Natural killer cell (primary cell): ENCODE measurements around the gene SIRT4. TPM values are rescaled to one million over a fixed set of nuclear protein-coding genes. Genes with fewer than 3 reads are reported as not detected.

Source experiments
- ATAC-seq, 3 donors: fragments of 150-1000 bp in 2 of 3; fragments of 200-7000 bp in 1 of 3; cut with Tn5 transposase; 1 replicate in 1 of 3; 2 replicates in 2 of 3; pipeline ENCODE4 v1.10.0; 2021; ENCODE audit warnings: mild to moderate bottlenecking in 2 of 3, moderate library complexity in 2 of 3
- DNase-seq, 2 donors: peaks; one replicate each; pipeline versions ENCODE4 v3.0.0 to v3.0.0-alpha.2; 2013 to 2021; ENCODE audit warnings: mixed read lengths in 1 of 2
- H3K27ac ChIP-seq: one replicate; pipeline ENCODE4 v1.5.1; 2013; ENCODE audit warnings: mild to moderate bottlenecking, low read length
- H3K27me3 ChIP-seq: one replicate; pipeline ENCODE4 v1.6.1; 2013; ENCODE audit warnings: low read length; ENCODE audit not compliant: control insufficient read depth, insufficient read depth
- H3K36me3 ChIP-seq: one replicate; pipeline ENCODE4 v1.6.1; 2013; ENCODE audit warnings: low read length; ENCODE audit not compliant: control insufficient read depth, insufficient read depth
- H3K4me1 ChIP-seq: one replicate; pipeline ENCODE4 v1.6.1; 2013; ENCODE audit warnings: low read length; ENCODE audit not compliant: control insufficient read depth, insufficient read depth
- H3K4me3 ChIP-seq: one replicate; pipeline ENCODE4 v1.5.1; 2013; ENCODE audit warnings: low read length
- H3K9me3 ChIP-seq: one replicate; pipeline ENCODE4 v1.6.1; 2013; ENCODE audit warnings: low read length; ENCODE audit not compliant: control insufficient read depth, insufficient read depth
- H3K27ac Mint-ChIP-seq, 2 donors: one replicate each; pipeline ENCODE4 v1.8.0; 2022; ENCODE audit warnings: mild to moderate bottlenecking in 2 of 2, mixed read lengths in 2 of 2, moderate library complexity in 1 of 2
- H3K27me3 Mint-ChIP-seq, 2 donors: one replicate each; pipeline ENCODE4 v1.8.0; 2022; ENCODE audit warnings: low read depth in 2 of 2, mixed read lengths in 2 of 2
- H3K36me3 Mint-ChIP-seq: one replicate; pipeline ENCODE4 v1.8.0; 2022; ENCODE audit warnings: mixed read lengths
- H3K4me1 Mint-ChIP-seq, 2 donors: one replicate each; pipeline ENCODE4 v1.8.0; 2022; ENCODE audit warnings: mixed read lengths in 2 of 2
- H3K4me3 Mint-ChIP-seq: one replicate; pipeline ENCODE4 v1.8.0; 2022; ENCODE audit warnings: mild to moderate bottlenecking, moderate library complexity, mixed read lengths
- H3K9me3 Mint-ChIP-seq, 2 donors: one replicate each; pipeline ENCODE4 v1.8.0; 2022; ENCODE audit warnings: mixed read lengths in 2 of 2
- WGBS: methylation state at CpG from one replicate; pipeline ENCODE4 v1.1.7; 2013; ENCODE audit warnings: missing lambda C conversion rate; ENCODE audit not compliant: insufficient coverage; 5-methylcytosine and 5-hydroxymethylcytosine counted together
- intact Hi-C: fragments of 100-400 bp; cut with micrococcal nuclease; formaldehyde crosslinking; loops from one replicate; pipeline ENCODE4 v1.14.2; 2022
- total RNA-seq, 4 donors: library from RNA; stranded (reverse); fragments of 120-200 nt in 1 of 4; gene quantifications; one replicate each; pipeline versions ENCODE4 v1.2.3 to v1.2.4, GENCODE V29; 2013 to 2022
- TF ChIP-seq, protein P1 (sequence below): fragments of 200-600 bp; IDR thresholded peaks from one replicate; pipeline ENCODE4 v1.8.0; 2022; ENCODE audit warnings: antibody characterized with exemption

The SIRT4 gene
- total RNA-seq, 3 donors from 2014 or later (not counting 1 experiment from before 2014, with no cell fraction given) = 2.0 to 2.1 (median 2.1) TPM

DNA sequence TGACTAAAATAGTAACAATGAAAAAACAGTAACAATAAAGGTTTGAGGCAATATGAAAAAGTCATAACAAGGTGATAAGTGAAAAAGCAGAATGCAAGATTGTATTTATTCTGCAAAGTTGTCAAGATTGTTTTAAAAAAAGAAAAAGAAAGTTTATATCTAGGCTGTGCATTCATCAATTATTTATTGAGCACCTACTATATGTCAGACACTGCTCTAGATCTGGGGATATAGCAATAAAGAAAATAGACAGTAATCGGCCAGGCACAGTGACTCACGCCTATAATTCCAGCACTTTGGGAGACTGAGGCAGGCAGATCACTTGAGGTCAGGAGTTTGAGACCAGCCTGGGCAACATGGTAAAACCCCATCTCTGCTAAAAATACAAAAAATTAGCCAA is 21.7 kb downstream of the SIRT4 start:
- Mint-ChIP-seq H3K4me3 (no peak overlapping the region), H3K27me3 (no peaks in the 10 kb centered on the region), H3K4me1 (peaks cover 9 to 11% of the 10 kb centered on the region in 2 donors), H3K27ac (no peak overlapping the region), H3K9me3 (no peaks in the 10 kb centered on the region), H3K36me3 (no peaks in the 10 kb centered on the region)
- ATAC-seq (no peak), DNase-seq (no peak)
- no peak overlapping the region for H3K4me3 ChIP-seq
- WGBS = 95% methylated on average over 2 of the region's 2 CpGs
- TF ChIP-seq, protein P1, sequence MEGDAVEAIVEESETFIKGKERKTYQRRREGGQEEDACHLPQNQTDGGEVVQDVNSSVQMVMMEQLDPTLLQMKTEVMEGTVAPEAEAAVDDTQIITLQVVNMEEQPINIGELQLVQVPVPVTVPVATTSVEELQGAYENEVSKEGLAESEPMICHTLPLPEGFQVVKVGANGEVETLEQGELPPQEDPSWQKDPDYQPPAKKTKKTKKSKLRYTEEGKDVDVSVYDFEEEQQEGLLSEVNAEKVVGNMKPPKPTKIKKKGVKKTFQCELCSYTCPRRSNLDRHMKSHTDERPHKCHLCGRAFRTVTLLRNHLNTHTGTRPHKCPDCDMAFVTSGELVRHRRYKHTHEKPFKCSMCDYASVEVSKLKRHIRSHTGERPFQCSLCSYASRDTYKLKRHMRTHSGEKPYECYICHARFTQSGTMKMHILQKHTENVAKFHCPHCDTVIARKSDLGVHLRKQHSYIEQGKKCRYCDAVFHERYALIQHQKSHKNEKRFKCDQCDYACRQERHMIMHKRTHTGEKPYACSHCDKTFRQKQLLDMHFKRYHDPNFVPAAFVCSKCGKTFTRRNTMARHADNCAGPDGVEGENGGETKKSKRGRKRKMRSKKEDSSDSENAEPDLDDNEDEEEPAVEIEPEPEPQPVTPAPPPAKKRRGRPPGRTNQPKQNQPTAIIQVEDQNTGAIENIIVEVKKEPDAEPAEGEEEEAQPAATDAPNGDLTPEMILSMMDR = no peak
- H3K36me3 ChIP-seq = no peaks in the 10 kb centered on the region
- H3K27me3 ChIP-seq = no peaks in the 10 kb centered on the region
- H3K4me1 ChIP-seq = peaks cover 6% of the 10 kb centered on the region
- intact Hi-C loops = loop anchor here (10.0 kb wide), 1 partner anchor 321 kb away; the partner anchor contains the start of gene CABP1
- no peaks in the 10 kb centered on the region for H3K9me3 ChIP-seq
- H3K27ac ChIP-seq = no peak overlapping the region

DNA sequence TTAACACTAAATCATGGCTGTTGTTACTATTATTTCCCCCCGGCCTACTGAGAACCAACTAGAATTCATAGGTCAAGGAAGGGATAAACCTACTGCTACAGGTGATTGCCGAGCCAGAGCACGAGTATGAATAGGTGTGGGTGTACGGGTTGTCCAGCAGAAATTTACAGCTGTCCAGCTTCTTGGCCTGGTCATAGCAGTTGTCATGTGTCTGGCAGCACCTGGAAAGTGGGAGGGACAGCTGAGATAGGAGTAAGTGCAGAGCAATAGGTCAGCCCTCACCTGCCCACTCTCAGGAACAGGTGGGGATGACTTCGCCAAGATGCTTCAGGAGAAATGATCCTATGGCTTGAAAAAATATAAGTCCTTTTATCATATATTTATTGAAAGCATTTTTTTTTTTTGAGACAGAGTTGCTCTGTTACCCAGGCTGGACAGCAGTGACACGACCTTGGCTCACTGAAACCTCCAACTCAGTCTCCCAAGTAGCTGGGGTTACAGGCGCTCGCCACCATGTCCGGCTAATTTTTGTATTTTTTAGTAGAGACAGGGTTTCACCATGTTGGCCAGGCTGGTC is 22.8 kb downstream of the SIRT4 start:
- peaks cover 6% of the 10 kb centered on the region for H3K4me1 ChIP-seq
- TF ChIP-seq, protein P1 = no peak
- ATAC-seq (no peak), DNase-seq (no peak)
- Mint-ChIP-seq H3K27me3 (no peaks in the 10 kb centered on the region), H3K4me1 (peaks cover 9 to 11% of the 10 kb centered on the region in 2 donors), H3K9me3 (no peaks in the 10 kb centered on the region), H3K4me3 (no peak overlapping the region), H3K27ac (no peak overlapping the region), H3K36me3 (no peaks in the 10 kb centered on the region)
- WGBS = 92% methylated on average over 5 of the region's 9 CpGs
- no peaks in the 10 kb centered on the region for H3K9me3 ChIP-seq
- intact Hi-C loops = loop anchor here (1.0 to 10.0 kb wide), 2 partner anchors 105 to 320 kb away; partner anchors contain the start of gene CABP1
- no peak overlapping the region for H3K4me3 ChIP-seq
- H3K27me3 ChIP-seq = no peaks in the 10 kb centered on the region
- H3K36me3 ChIP-seq = no peaks in the 10 kb centered on the region
- H3K27ac ChIP-seq = no peak overlapping the region

DNA sequence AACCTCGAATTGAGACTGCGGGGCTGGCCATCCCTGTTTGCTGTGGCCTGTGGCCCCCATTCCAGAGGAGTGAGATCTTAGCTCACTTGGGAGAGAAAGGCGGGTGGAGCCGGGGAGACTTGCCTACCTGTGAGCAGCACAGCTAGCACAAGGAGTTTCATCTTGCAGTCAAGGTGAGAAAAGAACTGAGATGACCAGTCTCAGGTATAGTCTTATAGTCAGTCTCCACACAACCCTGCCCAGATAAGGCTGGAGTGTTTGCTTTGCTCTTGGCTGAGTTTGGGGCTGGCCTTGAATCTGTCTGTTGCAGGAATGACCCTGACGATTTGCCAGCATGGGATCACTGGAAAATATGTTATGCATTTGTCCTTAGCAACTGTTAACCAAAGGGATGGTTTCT is 25.5 kb downstream of the SIRT4 start, which contains the start of gene PLA2G1B:
PLA2G1B (minus strand) TSS at position 187 of the 400 bp plus-strand sequence; CDS start at position 161, 26 bp downstream.
- Mint-ChIP-seq H3K9me3 (no peaks in the 10 kb centered on the region), H3K27me3 (no peaks in the 10 kb centered on the region), H3K4me3 (no peak within 1 kb of the TSS), H3K27ac (no peak within 1 kb of the TSS), H3K4me1 (peaks cover 9 to 11% of the 10 kb centered on the region in 2 donors), H3K36me3 (no peaks in the 10 kb centered on the region)
- DNase-seq = no peak
- Histone ChIP-seq H3K27ac (no peak within 1 kb of the TSS), H3K4me1 (peaks cover 6% of the 10 kb centered on the region), H3K27me3 (no peaks in the 10 kb centered on the region), H3K4me3 (no peak within 1 kb of the TSS), H3K36me3 (no peaks in the 10 kb centered on the region), H3K9me3 (no peaks in the 10 kb centered on the region)
- no peak for ATAC-seq
- intact Hi-C loops = loop anchor here (10.0 kb wide), 1 partner anchor 317 kb away; the partner anchor contains the start of gene CABP1
- TF ChIP-seq, protein P1 = no peak
- WGBS = 88% methylated on average over 5 of the region's 5 CpGs
